Right atrium auricular region (tissue), 2 donors: Measurements from ENCODE around the gene TNPO1. TPM values are rescaled to one million over a fixed set of nuclear protein-coding genes. Genes with fewer than 3 reads are reported as not detected.
"Not testable (repeated sequence)": the region's sequence is repeated elsewhere in the genome, so short reads cannot be mapped to it uniquely, and the experiment has no call there.

Experiments used
- DNase-seq: peaks from one replicate; pipeline ENCODE4 v3.0.0-alpha.2; 2019; ENCODE audit warnings: low spot score
- H3K27ac ChIP-seq, 2 donors: fragments of 200-600 bp; sonication (generic); 1 replicate in 1 of 2; 2 replicates in 1 of 2; pipeline ENCODE4 v1.5.1; 2016 to 2019
- H3K27me3 ChIP-seq, 2 donors: fragments of 200-600 bp; sonication (generic); one replicate each; pipeline versions ENCODE4 v1.5.1 to v1.6.0; 2017 to 2019
- H3K36me3 ChIP-seq: fragments of 200-600 bp; sonication (generic); one replicate; pipeline ENCODE4 v1.5.1; 2016
- H3K4me1 ChIP-seq, 2 donors: fragments of 200-600 bp; sonication (generic); one replicate each; pipeline versions ENCODE4 v1.5.1 to v1.6.0; 2017 to 2019
- H3K4me3 ChIP-seq, 2 donors: fragments of 200-600 bp; sonication (generic); 1 replicate in 1 of 2; 2 replicates in 1 of 2; pipeline ENCODE4 v1.5.1; 2017 to 2019; ENCODE audit warnings: mild to moderate bottlenecking in 1 of 2, moderate library complexity in 1 of 2
- H3K9me3 ChIP-seq, 2 donors: fragments of 200-600 bp; sonication (generic); one replicate each; pipeline ENCODE4 v1.5.1; 2019
- total RNA-seq, 2 donors: library from RNA; depleted of rRNA; stranded (reverse); fragments of >200 nt; gene quantifications; one replicate each; pipeline ENCODE4 v1.1.0, GENCODE V29; 2016
- TF ChIP-seq, protein P1 (sequence below), 2 donors: fragments of 200-600 bp; sonication (generic); IDR thresholded peaks; one replicate each; pipeline ENCODE4 v1.5.1; 2019; ENCODE audit warnings: antibody characterized with exemption in 2 of 2

TNPO1 gene
- total RNA-seq, 2 donors from 2014 or later = 62.4 to 82.2 TPM

DNA sequence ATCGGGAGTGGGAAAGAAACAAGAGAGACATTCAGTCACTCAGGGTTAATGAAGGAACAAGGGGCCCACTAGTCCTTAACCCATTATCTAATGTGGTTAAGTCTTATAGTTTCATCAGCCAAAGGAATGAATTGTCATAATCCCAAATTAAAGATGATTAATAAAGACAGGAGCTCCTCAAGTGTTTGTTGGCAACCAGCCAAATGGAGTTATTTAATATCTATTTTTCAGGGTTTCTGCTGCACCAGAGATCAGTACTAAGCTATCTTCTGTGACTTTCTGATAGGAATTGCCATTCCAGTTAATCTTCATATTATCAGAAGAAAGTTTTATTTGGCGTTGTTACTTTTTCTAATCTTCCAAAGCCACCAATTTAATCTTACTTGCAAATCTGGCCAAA is 105.4 kb downstream of the TNPO1 start:
- H3K27me3 ChIP-seq = no peaks in the 10 kb centered on the region
- H3K4me3 ChIP-seq = no peak overlapping the region
- DNase-seq = no peak
- TF ChIP-seq, protein P1, sequence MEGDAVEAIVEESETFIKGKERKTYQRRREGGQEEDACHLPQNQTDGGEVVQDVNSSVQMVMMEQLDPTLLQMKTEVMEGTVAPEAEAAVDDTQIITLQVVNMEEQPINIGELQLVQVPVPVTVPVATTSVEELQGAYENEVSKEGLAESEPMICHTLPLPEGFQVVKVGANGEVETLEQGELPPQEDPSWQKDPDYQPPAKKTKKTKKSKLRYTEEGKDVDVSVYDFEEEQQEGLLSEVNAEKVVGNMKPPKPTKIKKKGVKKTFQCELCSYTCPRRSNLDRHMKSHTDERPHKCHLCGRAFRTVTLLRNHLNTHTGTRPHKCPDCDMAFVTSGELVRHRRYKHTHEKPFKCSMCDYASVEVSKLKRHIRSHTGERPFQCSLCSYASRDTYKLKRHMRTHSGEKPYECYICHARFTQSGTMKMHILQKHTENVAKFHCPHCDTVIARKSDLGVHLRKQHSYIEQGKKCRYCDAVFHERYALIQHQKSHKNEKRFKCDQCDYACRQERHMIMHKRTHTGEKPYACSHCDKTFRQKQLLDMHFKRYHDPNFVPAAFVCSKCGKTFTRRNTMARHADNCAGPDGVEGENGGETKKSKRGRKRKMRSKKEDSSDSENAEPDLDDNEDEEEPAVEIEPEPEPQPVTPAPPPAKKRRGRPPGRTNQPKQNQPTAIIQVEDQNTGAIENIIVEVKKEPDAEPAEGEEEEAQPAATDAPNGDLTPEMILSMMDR (IDR thresholded peaks at IDR 0.05) = no peak
- H3K4me1 ChIP-seq = no peaks in the 10 kb centered on the region
- no peaks in the 10 kb centered on the region for H3K9me3 ChIP-seq
- no peaks in the 10 kb centered on the region for H3K36me3 ChIP-seq
- no peak overlapping the region for H3K27ac ChIP-seq

DNA sequence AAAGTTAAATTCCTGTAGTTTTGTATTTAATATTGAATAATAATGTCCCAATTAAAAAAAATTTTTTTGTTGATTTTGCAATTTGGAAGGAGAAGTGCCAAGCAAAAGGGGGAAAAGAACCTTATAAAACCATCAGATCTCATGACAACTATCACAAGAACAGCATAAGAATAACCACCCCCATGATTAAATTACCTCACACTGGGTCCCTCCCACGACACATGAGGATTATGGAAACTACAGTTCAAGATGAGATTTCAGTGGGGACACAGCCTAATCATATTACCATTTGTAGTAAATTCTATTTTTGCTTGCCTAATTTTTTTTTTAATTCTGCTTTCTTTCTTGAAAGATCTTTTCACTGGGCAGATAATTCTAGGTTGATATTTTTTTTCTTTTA is 106.0 kb downstream of the TNPO1 start:
- H3K4me1 ChIP-seq = no peaks in the 10 kb centered on the region
- H3K27ac ChIP-seq = no peak overlapping the region
- TF ChIP-seq, protein P1 (IDR thresholded peaks at IDR 0.05) = no peak
- no peaks in the 10 kb centered on the region for H3K36me3 ChIP-seq
- no peaks in the 10 kb centered on the region for H3K27me3 ChIP-seq
- no peak overlapping the region for H3K4me3 ChIP-seq
- DNase-seq = no peak
- no peaks in the 10 kb centered on the region for H3K9me3 ChIP-seq

DNA sequence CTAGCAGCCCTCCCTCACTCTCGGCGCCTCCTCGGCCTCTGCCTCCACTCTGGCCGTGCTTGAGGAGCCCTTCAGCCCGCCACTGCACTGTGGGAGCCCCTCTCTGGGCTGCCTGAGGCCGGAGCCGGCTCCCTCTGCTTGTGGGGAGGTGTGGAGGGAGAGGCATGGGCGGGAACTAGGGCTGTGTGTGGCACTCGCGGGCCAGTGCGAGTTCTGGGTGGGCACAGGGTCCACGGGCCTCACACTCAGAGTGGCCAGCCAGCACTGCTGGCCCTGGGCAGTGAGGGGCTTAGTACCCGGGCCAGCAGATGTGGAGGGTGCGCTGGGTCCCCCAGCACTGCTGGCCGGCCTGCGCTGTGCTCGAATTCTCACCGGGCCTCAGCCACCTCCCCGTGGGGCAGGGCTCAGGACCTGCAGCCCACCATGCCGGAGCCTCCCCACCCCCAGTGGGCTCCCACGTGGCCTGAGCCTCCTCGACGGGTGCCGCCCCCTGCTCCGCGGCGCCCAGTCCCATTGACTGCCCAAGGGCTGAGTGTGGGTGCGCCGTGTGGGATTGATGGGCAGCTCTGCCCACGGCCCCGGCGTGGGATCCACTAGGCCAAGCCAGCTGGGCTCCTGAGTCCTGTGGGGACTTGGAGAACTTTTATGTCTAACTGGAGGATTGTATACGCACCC is 109.0 kb downstream of the TNPO1 start:
- Histone ChIP-seq H3K36me3 (no peaks in the 10 kb centered on the region), H3K4me3 (no peak overlapping the region), H3K27me3 (no peaks in the 10 kb centered on the region), H3K9me3 (no peaks in the 10 kb centered on the region), H3K4me1 (no peaks in the 10 kb centered on the region), H3K27ac (no peak overlapping the region)
- TF ChIP-seq, protein P1 (IDR thresholded peaks at IDR 0.05) = no peak
- DNase-seq = no peak

DNA sequence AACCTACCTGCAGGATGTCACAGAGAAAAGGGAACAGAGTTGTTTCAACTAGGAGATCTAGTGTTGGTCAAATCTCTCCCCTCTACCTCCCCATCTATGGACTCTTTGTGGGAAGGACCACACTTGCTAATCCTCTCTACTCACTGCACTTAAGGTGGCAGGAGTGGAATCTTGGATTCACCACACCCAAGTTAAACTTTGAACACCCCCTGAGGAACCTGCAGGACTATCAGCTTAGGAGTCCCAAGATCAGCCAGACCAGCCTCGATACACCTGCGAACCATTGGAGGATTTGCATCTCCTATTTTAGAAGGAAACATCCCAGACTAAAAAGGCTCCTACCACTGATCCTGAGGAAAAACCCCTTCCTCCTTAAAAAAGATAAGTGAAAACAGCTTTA is 116.2 kb downstream of the TNPO1 start:
- H3K27ac ChIP-seq, H3K4me3 ChIP-seq, H3K9me3 ChIP-seq, H3K36me3 ChIP-seq, H3K4me1 ChIP-seq, H3K27me3 ChIP-seq, DNase-seq: not testable (repeated sequence)

DNA sequence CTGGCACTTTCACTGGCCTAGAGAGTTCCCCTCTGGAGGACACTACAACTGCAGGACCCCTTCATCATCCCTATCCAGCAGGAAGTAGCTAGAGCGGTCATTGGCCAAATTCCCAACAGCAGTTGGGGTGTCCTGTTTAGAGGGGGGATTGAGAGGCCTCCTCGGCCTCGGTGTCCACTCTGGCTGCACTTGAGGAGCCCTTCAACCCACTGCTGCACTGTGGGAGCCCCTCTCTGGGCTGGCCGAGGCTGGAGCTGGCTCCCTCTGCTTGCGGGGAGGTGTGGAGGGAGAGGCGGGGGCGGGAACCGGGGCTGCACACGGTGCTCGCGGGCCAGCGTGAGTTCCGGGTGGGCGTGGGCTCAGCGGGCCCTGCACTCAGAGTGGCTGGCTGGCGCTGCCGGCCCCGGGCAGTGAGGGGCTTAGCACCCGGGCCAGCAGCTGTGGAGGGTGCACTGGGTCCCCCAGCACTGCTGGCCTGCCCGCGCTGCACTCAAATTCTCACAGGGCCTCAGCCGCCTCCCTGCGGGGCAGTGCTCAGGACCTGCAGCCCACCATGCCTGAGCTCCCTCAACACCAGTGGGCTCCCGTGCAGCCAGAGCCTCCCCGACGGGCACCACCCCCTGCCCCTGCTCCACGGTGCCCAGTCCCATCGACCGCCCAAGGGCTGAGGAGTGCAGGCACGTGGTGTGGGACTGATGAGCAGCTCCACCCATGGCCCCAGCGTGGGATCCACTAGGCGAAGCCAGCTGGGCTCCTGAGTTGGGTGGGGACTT is 118.7 kb downstream of the TNPO1 start:
- not testable (repeated sequence) for H3K4me1 ChIP-seq, H3K9me3 ChIP-seq, H3K4me3 ChIP-seq, H3K27me3 ChIP-seq, H3K36me3 ChIP-seq, H3K27ac ChIP-seq, DNase-seq

DNA sequence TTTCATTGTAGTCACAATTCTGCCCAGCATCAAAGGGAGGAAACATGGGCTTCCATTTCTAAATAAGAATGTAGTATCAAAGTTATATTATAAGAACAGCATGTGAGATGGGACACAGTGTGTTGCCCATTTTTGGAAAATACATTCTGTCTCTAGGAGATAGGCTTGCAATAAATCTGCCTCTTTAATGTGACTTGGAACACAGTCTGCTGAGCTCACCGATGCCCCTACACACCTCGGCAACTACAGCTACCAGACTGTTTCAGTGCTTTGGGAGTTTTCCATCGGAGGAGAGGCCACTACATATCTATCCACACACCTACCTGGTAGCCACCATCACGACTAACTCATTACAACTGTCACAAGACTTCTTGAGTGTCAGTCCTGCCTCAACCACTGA is 120.4 kb downstream of the TNPO1 start:
- TF ChIP-seq, protein P1 (IDR thresholded peaks at IDR 0.05) = no peak
- Histone ChIP-seq H3K4me1 (peaks cover 0 to 6% of the 10 kb centered on the region in 2 donors), H3K9me3 (no peaks in the 10 kb centered on the region), H3K27ac (no peak overlapping the region), H3K27me3 (no peaks in the 10 kb centered on the region), H3K4me3 (no peak overlapping the region), H3K36me3 (no peaks in the 10 kb centered on the region)
- no peak for DNase-seq
